GM18502 (cell line): Measurements from ENCODE around the gene EDA2R.

Experiments
- ATAC-seq: cut with Tn5 transposase; IDR thresholded peaks from one replicate; pipeline ENCODE4 v1.9.1; 2021; ENCODE audit warnings: mild to moderate bottlenecking; ENCODE audit not compliant: unreplicated experiment, poor library complexity

Gene EDA2R

GRCh38 chrX:66553973-66554372 lies 84.9 kb downstream of the EDA2R start:
- no peak for ATAC-seq

GRCh38 chrX:66547847-66548369 lies 91.0 kb downstream of the EDA2R start:
- ATAC-seq: no peak
